Neural progenitor cell (in vitro differentiated cells): ENCODE measurements around the gene FRMPD4.

Source experiments
- CTCF ChIP-seq: fragments of 200-600 bp; sonication (generic); IDR thresholded peaks from 2 replicates; pipeline ENCODE4 v1.5.1; 2017; ENCODE audit warnings: antibody characterized with exemption, mild to moderate bottlenecking
- EZH2phosphoT487 ChIP-seq: fragments of 200-600 bp; sonication (generic); IDR thresholded peaks from 2 replicates; pipeline ENCODE4 v1.6.1; 2017; ENCODE audit warnings: antibody characterized with exemption

- no peak for TF ChIP-seq CTCF
- TF ChIP-seq EZH2phosphoT487, result no peak
These were observed 68.1 kb downstream of the FRMPD4 start for GRCh38 chrX:12206413-12206812.
